Ecto neural progenitor cell (in vitro differentiated cells): ENCODE data around the gene OR4A15.

Experiments used
- DNase-seq: peaks from one replicate; pipeline ENCODE4 v3.0.0-alpha.2; 2018; ENCODE audit warnings: low spot score

The OR4A15 gene

GRCh38 chr11:55367674-55368073 is at the start of gene OR4A15:
TSS of gene OR4A15 (plus strand) at chr11:55367974. CDS start at chr11:55367974, 0 bp downstream.
- DNase-seq: no peak

- DNase-seq: no peak
Observed at GRCh38 chr11:55324500-55324899, 43.3 kb upstream of the OR4A15 start.

- no peak for DNase-seq
Observed at GRCh38 chr11:55342901-55343300, 24.9 kb upstream of the OR4A15 start, which contains the start of gene OR4A16. TSS of gene OR4A16 (plus strand) at chr11:55343201. CDS start at chr11:55343201, 0 bp downstream.

GRCh38 chr11:55345306-55345705 is 22.5 kb upstream of the OR4A15 start:
- DNase-seq: no peak

- no peak for DNase-seq
Observed at GRCh38 chr11:55349032-55349431, 18.7 kb upstream of the OR4A15 start.

- no peak for DNase-seq
Observed at GRCh38 chr11:55357560-55358184, 10.1 kb upstream of the OR4A15 start.

GRCh38 chr11:55401011-55401410 is 33.2 kb downstream of the OR4A15 start:
- DNase-seq: no peak
